HG03135 (cell line): ENCODE results near the gene ABCB10.
A peak's percentile ranks its signal among the peaks of the same experiment; 100 is the strongest.
"Not testable (repeated sequence)": the region's sequence is repeated elsewhere in the genome, so short reads cannot be mapped to it uniquely, and the experiment has no call there.

Experiments
- ATAC-seq: cut with Tn5 transposase; IDR thresholded peaks from one replicate; pipeline ENCODE4 v1.9.1; 2021; ENCODE audit warnings: mild to moderate bottlenecking, moderate library complexity; ENCODE audit not compliant: unreplicated experiment

ABCB10 gene

DNA sequence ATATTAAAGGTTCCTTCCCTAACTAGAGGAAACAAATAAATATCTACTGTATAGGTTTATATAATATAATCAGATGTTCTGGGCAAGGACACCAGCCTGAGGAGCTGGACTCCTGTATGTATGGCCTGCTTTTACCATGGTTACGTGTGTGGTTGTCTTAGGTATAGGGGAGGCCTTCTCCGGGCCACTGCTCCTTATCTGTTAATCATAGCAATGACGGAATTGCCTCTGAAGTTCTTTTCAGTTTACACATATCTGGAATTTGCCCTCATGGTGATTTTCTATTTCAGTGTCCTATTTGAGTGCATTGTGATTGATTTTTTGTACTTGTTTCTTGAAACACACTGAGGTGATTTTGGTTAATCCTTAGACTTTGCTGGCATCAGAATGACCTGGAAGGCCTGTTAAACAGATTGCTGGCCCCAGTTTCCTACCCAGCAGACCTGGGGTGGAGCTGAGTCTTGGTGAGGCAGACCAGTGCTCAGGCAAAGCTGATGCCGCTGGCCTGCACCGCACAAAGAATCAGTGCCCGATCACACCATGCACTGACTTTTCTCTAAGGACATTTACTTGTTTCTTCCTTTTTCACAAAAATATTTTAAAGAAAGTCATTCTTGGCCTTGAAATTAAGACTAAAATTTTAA lies 18.5 kb downstream of the ABCB10 start:
- no peak for ATAC-seq

DNA sequence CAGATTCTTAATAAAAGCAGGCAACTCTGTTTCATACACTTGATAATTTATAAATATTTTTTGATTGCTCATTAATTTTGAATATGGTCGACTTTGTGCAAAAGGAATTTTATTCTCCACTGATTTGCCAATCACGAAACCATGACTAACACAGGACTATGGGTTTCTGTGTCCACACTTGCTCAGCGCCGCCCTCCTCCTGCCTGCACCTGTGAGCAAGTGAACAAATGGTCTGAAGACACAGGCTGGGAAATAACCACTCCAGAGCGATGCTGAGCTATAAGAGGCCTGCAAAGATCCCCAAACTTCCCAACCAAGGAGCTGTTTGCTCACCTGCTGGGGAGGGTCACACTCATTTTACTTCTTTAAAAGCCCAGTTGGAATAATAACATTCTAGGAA lies 19.6 kb downstream of the ABCB10 start:
- no peak for ATAC-seq

DNA sequence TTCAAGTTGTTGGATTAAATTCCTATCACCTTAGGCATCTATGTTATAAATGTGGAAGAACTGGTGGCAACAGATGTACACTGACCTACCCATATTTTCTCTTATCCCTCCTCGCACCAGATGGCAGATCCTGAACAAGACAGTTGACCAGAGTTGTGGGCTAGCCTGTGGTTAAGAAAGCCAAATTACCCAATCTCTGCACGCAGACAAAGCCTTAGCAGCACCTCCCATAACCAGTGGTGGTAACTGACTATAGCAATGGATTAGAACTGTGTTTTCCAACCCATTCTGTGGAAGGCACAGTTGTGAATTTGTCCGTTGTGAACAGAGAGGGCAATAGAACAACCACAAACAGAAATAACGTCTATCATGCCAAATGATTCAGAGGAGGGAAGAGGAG lies 20.6 kb downstream of the ABCB10 start:
- ATAC-seq, result no peak

- ATAC-seq, result no peak
These were observed 21.5 kb downstream of the ABCB10 start for GRCh38 chr1:229536982-229537381.

- ATAC-seq, result no peak
These were observed 23.3 kb downstream of the ABCB10 start for GRCh38 chr1:229535230-229535629.

GRCh38 chr1:229531326-229531725 lies 27.2 kb downstream of the ABCB10 start:
- no peak for ATAC-seq

- ATAC-seq, result no peak
These were observed 28.9 kb downstream of the ABCB10 start for GRCh38 chr1:229529639-229530038.

- no peak for ATAC-seq
These were observed 31.8 kb downstream of the ABCB10 start for GRCh38 chr1:229526695-229527094.

GRCh38 chr1:229523052-229523451 lies 35.5 kb downstream of the ABCB10 start:
- ATAC-seq, result no peak

- no peak for ATAC-seq
These were observed 43.8 kb downstream of the ABCB10 start for GRCh38 chr1:229514578-229515275.

DNA sequence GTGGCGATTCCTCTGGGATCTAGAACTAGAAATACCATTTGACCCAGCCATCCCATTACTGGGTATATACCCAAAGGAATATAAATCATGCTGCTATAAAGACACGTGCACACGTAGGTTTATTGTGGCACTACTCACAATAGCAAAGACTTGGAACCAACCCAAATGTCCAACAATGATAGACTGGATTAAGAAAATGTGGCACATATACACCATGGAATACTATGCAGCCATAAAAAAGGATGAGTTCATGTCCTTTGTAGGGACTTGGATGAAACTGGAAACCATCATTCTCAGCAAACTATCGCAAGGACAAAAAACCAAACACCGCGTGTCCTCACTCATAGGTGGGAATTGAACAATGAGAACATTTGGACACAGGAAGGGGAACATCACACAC lies 46.9 kb downstream of the ABCB10 start:
- ATAC-seq, result not testable (repeated sequence)

GRCh38 chr1:229511201-229511600 lies 47.3 kb downstream of the ABCB10 start:
- ATAC-seq, result not testable (repeated sequence)

DNA sequence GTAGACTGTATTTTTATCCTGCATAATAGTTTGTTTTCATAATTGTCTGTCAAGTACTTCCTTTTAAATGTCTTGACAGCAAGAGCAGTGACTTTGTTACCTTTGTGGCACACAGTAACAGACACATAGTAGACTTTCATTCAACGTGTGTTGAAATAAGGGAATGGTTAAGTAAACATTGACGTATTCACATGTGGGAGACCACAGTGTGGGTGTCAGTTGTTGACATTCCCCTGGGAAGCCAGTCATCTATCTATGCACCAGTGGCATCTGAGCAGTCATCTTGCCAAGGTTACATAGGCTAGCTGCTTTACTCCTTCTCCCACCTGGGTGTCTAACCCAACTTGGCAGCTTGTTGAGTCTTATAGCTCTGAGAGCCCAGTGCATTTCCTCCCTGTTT lies 48.9 kb downstream of the ABCB10 start:
- ATAC-seq, result no peak

DNA sequence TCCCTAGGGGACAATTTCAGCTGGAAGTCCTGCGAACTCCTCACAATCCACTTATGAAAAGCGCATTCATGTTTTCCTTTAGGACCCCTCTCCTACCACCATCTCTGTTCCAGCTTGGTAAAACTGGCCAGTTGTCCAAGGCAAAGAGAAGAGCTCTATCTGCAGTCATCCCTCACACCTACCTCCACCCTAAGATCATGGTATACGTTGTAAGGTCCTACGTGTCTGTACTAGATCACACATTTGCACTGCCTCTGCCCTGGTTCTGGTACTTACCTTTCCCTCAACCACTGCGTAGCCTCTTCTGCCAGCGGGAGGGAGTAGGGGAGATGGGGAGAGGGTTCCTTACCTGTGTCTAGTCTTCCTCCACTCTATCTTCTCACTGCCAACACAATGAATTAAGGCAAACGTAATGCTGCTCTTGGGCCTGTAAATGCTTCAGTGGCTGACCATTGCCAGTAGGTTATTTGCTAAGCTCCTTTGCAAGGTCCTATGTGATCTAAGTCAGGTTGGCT lies 49.6 kb downstream of the ABCB10 start:
- ATAC-seq, result no peak

- ATAC-seq, result peak; percentile 93
These were observed 50.3 kb downstream of the ABCB10 start, which contains the start of gene NUP133 for GRCh38 chr1:229507951-229508822. Gene NUP133, minus strand, starts transcription at chr1:229508341. Its CDS starts 92 bp downstream, at chr1:229508249.

DNA sequence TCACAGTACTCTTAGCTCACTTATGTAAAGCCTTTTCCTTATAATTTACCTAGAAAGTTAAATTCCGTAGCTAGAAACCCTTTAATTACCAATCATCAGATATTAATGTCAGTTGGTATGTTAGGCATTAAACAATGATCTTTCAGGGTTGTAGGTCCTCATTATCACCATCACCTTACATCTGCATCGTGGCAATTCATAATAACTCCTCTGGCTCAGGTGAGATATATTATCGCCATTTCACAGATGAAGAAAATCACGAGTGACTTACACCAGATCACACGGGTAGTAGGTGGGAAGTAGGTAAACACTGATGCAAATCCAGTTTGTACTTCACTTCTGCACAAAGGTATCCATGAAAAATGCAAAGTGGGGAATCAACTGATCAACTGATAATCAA lies 51.0 kb downstream of the ABCB10 start:
- peak; percentile 5 for ATAC-seq

DNA sequence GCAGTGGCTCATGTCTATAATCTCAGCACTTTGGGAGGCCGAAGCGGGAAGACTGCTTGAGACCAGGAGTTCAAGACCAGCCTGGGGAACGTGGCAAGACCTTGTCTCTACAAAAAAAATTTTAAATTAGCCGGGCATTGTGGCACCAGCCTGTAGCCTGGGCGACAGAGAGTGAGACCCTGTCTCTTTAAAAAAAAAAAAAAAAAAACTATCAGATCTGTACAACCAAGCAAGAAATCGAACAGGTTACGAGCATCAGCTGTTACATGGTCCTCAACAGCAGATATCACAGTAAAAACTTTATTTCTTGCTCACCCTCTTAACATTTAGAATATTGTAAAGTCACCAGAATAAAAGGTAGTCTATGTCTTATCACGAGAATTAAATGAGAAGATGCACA lies 51.9 kb downstream of the ABCB10 start:
- ATAC-seq, result no peak

- ATAC-seq, result no peak
These were observed 62.7 kb downstream of the ABCB10 start for GRCh38 chr1:229495782-229496181.

- ATAC-seq, result no peak
These were observed 71.3 kb downstream of the ABCB10 start for GRCh38 chr1:229487181-229487580.

DNA sequence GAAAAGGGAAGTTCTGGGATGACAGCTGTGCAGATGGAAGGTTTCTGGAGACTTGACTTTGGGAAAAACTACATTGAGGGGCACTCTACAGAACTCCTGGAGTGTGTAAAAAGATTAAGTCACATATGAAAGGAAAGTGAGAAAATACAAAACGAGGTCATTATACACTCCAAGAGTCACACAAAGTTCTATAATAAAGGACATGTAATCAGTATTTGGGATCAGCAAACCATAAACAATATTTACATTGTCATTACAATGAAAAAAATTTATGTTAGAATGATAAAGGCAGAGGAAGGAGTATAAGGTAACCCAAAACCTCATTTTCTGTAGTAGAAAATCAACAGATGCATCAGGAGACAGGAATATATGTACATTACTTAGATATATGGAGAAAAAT lies 73.2 kb downstream of the ABCB10 start:
- ATAC-seq, result no peak

DNA sequence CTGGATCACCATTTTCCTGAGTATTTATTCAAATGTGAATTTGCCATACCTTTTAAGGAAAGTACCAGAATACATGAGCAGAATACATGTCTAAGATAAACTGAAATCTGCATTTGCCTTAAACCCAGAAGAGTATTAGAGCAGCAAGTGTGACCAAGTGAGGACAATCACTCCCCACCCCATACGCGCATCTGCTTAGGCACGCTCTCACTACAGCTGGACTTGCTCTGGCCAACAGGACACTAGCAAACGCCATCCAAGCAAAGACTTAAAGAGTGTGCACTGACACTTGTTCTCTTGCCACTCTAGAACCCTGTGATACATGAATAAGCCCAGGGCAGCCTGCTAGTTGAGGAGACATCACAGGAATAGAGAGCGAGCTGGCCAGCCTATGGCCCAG lies 76.0 kb downstream of the ABCB10 start:
- no peak for ATAC-seq
